Psoas muscle (tissue), 8 donors: ENCODE data around the gene FAXDC2. TPM values are rescaled to one million over a fixed set of nuclear protein-coding genes. Genes with fewer than 3 reads are reported as not detected.
"Not testable (repeated sequence)": the region's sequence is repeated elsewhere in the genome, so short reads cannot be mapped to it uniquely, and the experiment has no call there.

ENCODE experiments used
- ATAC-seq, 4 donors: fragments of 200-7000 bp; cut with Tn5 transposase; one replicate each; pipeline ENCODE4 v1.9.1; 2020; ENCODE audit warnings: moderate library complexity in 3 of 4, mild to moderate bottlenecking in 2 of 4
- DNase-seq, 2 donors: peaks; one replicate each; pipeline ENCODE4 v3.0.0-alpha.2; 2020
- H3K27ac ChIP-seq: fragments of 200-600 bp; one replicate; pipeline ENCODE4 v1.8.0; 2022
- H3K27me3 ChIP-seq, 3 donors: fragments of 200-600 bp in 1 of 3; one replicate each; pipeline versions ENCODE4 v1.6.1 to v1.8.0; 2013 to 2022; ENCODE audit warnings: low read length in 2 of 3, mild to moderate bottlenecking in 2 of 3, moderate library complexity in 1 of 3; ENCODE audit not compliant: insufficient read depth in 3 of 3
- H3K36me3 ChIP-seq, 2 donors: fragments of 200-600 bp in 1 of 2; one replicate each; pipeline versions ENCODE4 v1.6.1 to v1.8.0; 2013 to 2022; ENCODE audit warnings: low read depth in 1 of 2, mild to moderate bottlenecking in 1 of 2, moderate library complexity in 1 of 2; ENCODE audit not compliant: insufficient read depth in 1 of 2
- H3K4me1 ChIP-seq: fragments of 200-600 bp; one replicate; pipeline ENCODE4 v1.8.0; 2022
- H3K4me3 ChIP-seq: fragments of 200-600 bp; one replicate; pipeline ENCODE4 v1.8.0; 2022; ENCODE audit warnings: mild to moderate bottlenecking
- H3K9me3 ChIP-seq: fragments of 200-600 bp; one replicate; pipeline ENCODE4 v1.8.0; 2022
- CTCF ChIP-seq: fragments of 200-600 bp; IDR thresholded peaks from one replicate; pipeline ENCODE4 v1.8.0; 2022; ENCODE audit warnings: antibody characterized with exemption
- WGBS, 3 donors: extraction: QIAGEN DNeasy Blood & Tissue Kit; methylation state at CpG; one replicate each; pipeline versions ENCODE4 v1.1.6 to v1.1.7; 2013; 5-methylcytosine and 5-hydroxymethylcytosine counted together
- intact Hi-C, 2 donors: fragments of 100-400 bp; cut with DNase I; formaldehyde crosslinking; loops; one replicate each; pipeline versions ENCODE4 v1.11.0 to v1.14.2; 2022
- polyA plus RNA-seq, 3 donors: library from polyadenylated mRNA; stranded (reverse); fragments of 200-250 nt; gene quantifications; one replicate each; pipeline ENCODE4 v1.2.3, GENCODE V29; 2013
- total RNA-seq, 4 donors: library from RNA; stranded (reverse); fragmentation: NEBNext Ultra II Directional in 2 of 4; extraction: Animal tissue kit (Norgen Biotek cat#: 25700) in 2 of 4; gene quantifications; one replicate each; pipeline versions ENCODE4 v1.2.1 to v1.2.4, GENCODE V29; 2021 to 2023
- donor health status: healthy with polysubstance abuse.
- donor health status: DM: no; HTN: no; CAD: no; lungs with moderate emphysema.
- donor health status: Bipolar disorder and iron deficiency.
- donor health status: healthy.
- donor health status: DM: yes; HTN: yes; CAD: no.
- donor health status: DM: no; HTN: no; CAD: no.
- donor health status: DM: no; HTN: no; CAD: no.
- donor health status: DM: yes; HTN: yes; CAD: no.

Gene FAXDC2
- total and polyA plus RNA-seq, 7 donors: 1.5 to 11.0 (median 3.1) TPM

GRCh38 chr5:154824070-154824469 is 26.3 kb downstream of the FAXDC2 start:
- H3K4me3 ChIP-seq: no peak overlapping the region
- H3K36me3 ChIP-seq: peaks cover 4 to 67% of the 10 kb centered on the region in 2 donors
- ATAC-seq (no peak), DNase-seq (no peak)
- intact Hi-C loops: no loop called here
- H3K4me1 ChIP-seq: no peaks in the 10 kb centered on the region
- no peaks in the 10 kb centered on the region for H3K27me3 ChIP-seq
- no peaks in the 10 kb centered on the region for H3K9me3 ChIP-seq
- no peak for TF ChIP-seq CTCF
- 98 to 100% (median 99%) methylated on average over 2 of the region's 2 CpGs for WGBS, 3 donors
- no peak overlapping the region for H3K27ac ChIP-seq

- H3K36me3 ChIP-seq: peaks cover 4 to 67% of the 10 kb centered on the region in 2 donors
These were observed 26.8 kb downstream of the FAXDC2 start for GRCh38 chr5:154823605-154824004.

GRCh38 chr5:154822896-154823295 is 27.5 kb downstream of the FAXDC2 start:
- 88 to 93% (median 89%) methylated on average over 5 of the region's 5 CpGs for WGBS, 3 donors
- intact Hi-C loops, DNase-seq, ATAC-seq, H3K27ac ChIP-seq, H3K27me3 ChIP-seq, H3K4me3 ChIP-seq, H3K9me3 ChIP-seq, H3K4me1 ChIP-seq: not testable (repeated sequence)
- peaks cover 4 to 72% of the 10 kb centered on the region in 2 donors for H3K36me3 ChIP-seq

More at GRCh38 chr5:154823605-154824004, 26.8 kb downstream of the FAXDC2 start:
- ATAC-seq: no peak
- TF ChIP-seq CTCF: no peak
- H3K9me3 ChIP-seq: no peaks in the 10 kb centered on the region
- no peak overlapping the region for H3K4me3 ChIP-seq
- intact Hi-C loops: no loop called here
- no peak overlapping the region for H3K27ac ChIP-seq
- WGBS, 3 donors: 79 to 83% (median 83%) methylated on average over 4 of the region's 4 CpGs
- no peak for DNase-seq
- H3K4me1 ChIP-seq: no peaks in the 10 kb centered on the region
- H3K27me3 ChIP-seq: no peaks in the 10 kb centered on the region

- H3K4me3 ChIP-seq: no peak overlapping the region
- no peaks in the 10 kb centered on the region for H3K4me1 ChIP-seq
- peaks cover 5 to 90% of the 10 kb centered on the region in 2 donors for H3K36me3 ChIP-seq
- 64 to 88% (median 86%) methylated on average over 5 of the region's 5 CpGs for WGBS, 3 donors
- no peak for TF ChIP-seq CTCF
- DNase-seq (no peak), ATAC-seq (no peak)
- no peak overlapping the region for H3K27ac ChIP-seq
- intact Hi-C loops: no loop called here
- H3K27me3 ChIP-seq: no peaks in the 10 kb centered on the region
- no peaks in the 10 kb centered on the region for H3K9me3 ChIP-seq
These were observed 30.0 kb downstream of the FAXDC2 start for GRCh38 chr5:154820383-154820782.

GRCh38 chr5:154819546-154819945 is 30.9 kb downstream of the FAXDC2 start:
- H3K4me3 ChIP-seq: no peak overlapping the region
- TF ChIP-seq CTCF: no peak
- WGBS, 3 donors: 73 to 80% (median 74%) methylated on average over 7 of the region's 7 CpGs
- no peak overlapping the region for H3K27ac ChIP-seq
- H3K4me1 ChIP-seq: no peaks in the 10 kb centered on the region
- no peaks in the 10 kb centered on the region for H3K9me3 ChIP-seq
- no peaks in the 10 kb centered on the region for H3K27me3 ChIP-seq
- intact Hi-C loops: no loop called here
- no peak for ATAC-seq
- H3K36me3 ChIP-seq: peaks cover 7 to 96% of the 10 kb centered on the region in 2 donors
- no peak for DNase-seq
